Measurements from ENCODE around the gene FIGNL2. TPM values are rescaled to one million over a fixed set of nuclear protein-coding genes. Genes with fewer than 3 reads are reported as not detected.

FIGNL2 gene
- total and polyA plus RNA-seq, 4 donors = 0.06 to 0.70 (median 0.33) TPM

- Histone ChIP-seq H3K9me3 (ENCODE audit: control insufficient read depth in 4 of 4, low read length in 3 of 4) (no peaks in the 10 kb centered on the region), H3K4me1 (ENCODE audit: control insufficient read depth in 4 of 4, insufficient read depth in 4 of 4, low read length in 3 of 4) (peaks cover 0 to 14% (median 6%) of the 10 kb centered on the region in 4 donors), H3K4me3 (ENCODE audit: low read depth in 1 of 3, low read length in 3 of 3) (no peak overlapping the region), H3K27me3 (ENCODE audit: control insufficient read depth in 4 of 4, insufficient read depth in 4 of 4, low read length in 3 of 4) (no peaks in the 10 kb centered on the region), H3K36me3 (ENCODE audit: control insufficient read depth in 4 of 4, insufficient read depth in 3 of 4, low read depth in 1 of 4, low read length in 3 of 4) (no peaks in the 10 kb centered on the region), H3K9ac (ENCODE audit: low read depth in 1 of 2, low read length in 2 of 2) (no peak overlapping the region), H3K27ac (ENCODE audit: low read depth in 1 of 2, low read length in 2 of 2) (no peak overlapping the region)
- TF ChIP-seq RXRA (IDR thresholded peaks at IDR 0.05) (no peak), FOXA2 (IDR thresholded peaks at IDR 0.05) (no peak), JUND (IDR thresholded peaks at IDR 0.05) (no peak), ATF3 (IDR thresholded peaks at IDR 0.05) (no peak), HNF4A (conservative IDR thresholded peaks at IDR 0.05) (no peak), FOXA1 (IDR thresholded peaks at IDR 0.05) (no peak), RAD21 (IDR thresholded peaks at IDR 0.05) (no peak), GABPA (IDR thresholded peaks at IDR 0.05 in 1 of 2, conservative IDR thresholded peaks at IDR 0.05 in 1 of 2) (no peak), CTCF (IDR thresholded peaks at IDR 0.05; ENCODE audit: low read depth, low read length, missing input control) (no peak)
- 96% methylated on average over 16 of the region's 16 CpGs for WGBS
- DNase-seq (ENCODE audit: low spot score) = no peak
Observed at GRCh38 chr12:51822261-51822616, 26.3 kb downstream of the FIGNL2 start.

- DNase-seq (ENCODE audit: low spot score) = no peak
- TF ChIP-seq TAF1 (conservative IDR thresholded peaks at IDR 0.05) (no peak), FOXA2 (IDR thresholded peaks at IDR 0.05) (no peak), GABPA (IDR thresholded peaks at IDR 0.05 in 1 of 2, conservative IDR thresholded peaks at IDR 0.05 in 1 of 2) (no peak), HNF4G (IDR thresholded peaks at IDR 0.05) (no peak), NR2F2 (IDR thresholded peaks at IDR 0.05) (no peak), SP1 (IDR thresholded peaks at IDR 0.05) (no peak), REST (IDR thresholded peaks at IDR 0.05) (no peak), CTCF (IDR thresholded peaks at IDR 0.05; ENCODE audit: low read depth, low read length, missing input control) (no peak), ATF3 (IDR thresholded peaks at IDR 0.05) (no peak)
- Histone ChIP-seq H3K36me3 (ENCODE audit: control insufficient read depth in 4 of 4, insufficient read depth in 3 of 4, low read depth in 1 of 4, low read length in 3 of 4) (no peaks in the 10 kb centered on the region), H3K9me3 (ENCODE audit: control insufficient read depth in 4 of 4, low read length in 3 of 4) (no peaks in the 10 kb centered on the region), H3K9ac (ENCODE audit: low read depth in 1 of 2, low read length in 2 of 2) (no peak overlapping the region), H3K27ac (ENCODE audit: low read depth in 1 of 2, low read length in 2 of 2) (no peak overlapping the region), H3K27me3 (ENCODE audit: control insufficient read depth in 4 of 4, insufficient read depth in 4 of 4, low read length in 3 of 4) (no peaks in the 10 kb centered on the region), H3K4me1 (ENCODE audit: control insufficient read depth in 4 of 4, insufficient read depth in 4 of 4, low read length in 3 of 4) (peaks cover 0 to 11% (median 6%) of the 10 kb centered on the region in 4 donors), H3K4me3 (ENCODE audit: low read depth in 1 of 3, low read length in 3 of 3) (peak overlapping the region in 2 of 3 donors; percentile 21 to 47)
- 65% methylated on average over 101 of the region's 101 CpGs for WGBS
Observed at GRCh38 chr12:51821440-51822260, 26.9 kb downstream of the FIGNL2 start.
